Keratinocyte (primary cell): ENCODE data around the gene SIAH2. TPM values are rescaled to one million over a fixed set of nuclear protein-coding genes. Genes with fewer than 3 reads are reported as not detected.

Experiments used
- DNase-seq: peaks from one replicate; pipeline ENCODE4 v3.0.0-alpha.2; 2011; ENCODE audit warnings: low read depth, missing footprints, low spot score
- FAIRE-seq: peaks from 2 replicates; lab custom pipeline; 2011; peaks lifted over from hg19 to GRCh38; lab: Jason Lieb, UNC
- H2AFZ ChIP-seq: 2 replicates; pipeline ENCODE4 v1.6.0; 2012; ENCODE audit warnings: low read length, control low read depth, inconsistent platforms; ENCODE audit not compliant: control insufficient read depth
- H3K27ac ChIP-seq: 2 replicates; pipeline ENCODE4 v1.5.1; 2011; ENCODE audit warnings: low read length; ENCODE audit not compliant: control insufficient read depth, insufficient read depth
- H3K27me3 ChIP-seq: 3 replicates; pipeline ENCODE4 v1.6.0; 2011; ENCODE audit warnings: low read length; ENCODE audit not compliant: control insufficient read depth, insufficient read depth; ENCODE audit errors: extremely low read depth
- H3K36me3 ChIP-seq, 2 experiments: 2 replicates in 1 of 2; 3 replicates in 1 of 2; pipeline ENCODE4 v1.5.1; 2011; ENCODE audit warnings: low read length in 2 of 2, mild to moderate bottlenecking in 1 of 2; ENCODE audit not compliant: control insufficient read depth in 2 of 2, insufficient read depth in 2 of 2; ENCODE audit errors: extremely low read depth in 1 of 2
- H3K4me1 ChIP-seq: 3 replicates; pipeline ENCODE4 v1.5.1; 2011; ENCODE audit warnings: low read length; ENCODE audit not compliant: control insufficient read depth, insufficient read depth; ENCODE audit errors: extremely low read depth
- H3K4me2 ChIP-seq: 3 replicates; pipeline ENCODE4 v1.6.0; 2011; ENCODE audit warnings: low read depth, low read length; ENCODE audit not compliant: control insufficient read depth, insufficient read depth; ENCODE audit errors: extremely low read depth
- H3K4me3 ChIP-seq, 3 experiments: fragments of 200-600 bp in 1 of 3; sonication (generic) in 1 of 3; 2 replicates in 2 of 3; 3 replicates in 1 of 3; pipeline ENCODE4 v1.5.1; 2011 to 2016; ENCODE audit warnings: low read length in 3 of 3, mild to moderate bottlenecking in 3 of 3, control low read depth in 2 of 3, inconsistent platforms in 1 of 3, low read depth in 1 of 3, mixed read lengths in 1 of 3, mixed run types in 1 of 3, moderate library complexity in 1 of 3; ENCODE audit not compliant: control insufficient read depth in 2 of 3, insufficient read depth in 2 of 3; ENCODE audit errors: extremely low read depth in 1 of 3
- H3K79me2 ChIP-seq: 2 replicates; pipeline ENCODE4 v1.6.0; 2012; ENCODE audit warnings: low read length; ENCODE audit not compliant: control insufficient read depth, insufficient read depth
- H3K9ac ChIP-seq: 3 replicates; pipeline ENCODE4 v1.6.0; 2011; ENCODE audit warnings: low read length; ENCODE audit not compliant: control insufficient read depth, insufficient read depth; ENCODE audit errors: extremely low read depth
- H3K9me1 ChIP-seq: 3 replicates; pipeline ENCODE4 v1.6.0; 2011; ENCODE audit warnings: low read length; ENCODE audit not compliant: control insufficient read depth, insufficient read depth; ENCODE audit errors: extremely low read depth
- H3K9me3 ChIP-seq: 2 replicates; pipeline ENCODE4 v1.5.1; 2012; ENCODE audit warnings: low read depth, low read length; ENCODE audit not compliant: control insufficient read depth
- H4K20me1 ChIP-seq: 3 replicates; pipeline ENCODE4 v1.6.0; 2011; ENCODE audit warnings: low read length; ENCODE audit not compliant: control insufficient read depth, insufficient read depth; ENCODE audit errors: extremely low read depth
- EZH2 ChIP-seq: IDR thresholded peaks from one replicate; pipeline ENCODE4 v1.6.1; 2012; ENCODE audit warnings: inconsistent platforms, mild to moderate bottlenecking, low read length, moderate library complexity
- dilution Hi-C: fragments of 300-500 bp; cut with MboI; formaldehyde crosslinking; loops from one replicate; pipeline ENCODE4 v1.7.0; 2020; ENCODE audit warnings: low sequenced_read_pairs; ENCODE audit not compliant: extremely low pct_ligation_motif_present
- polyA plus RNA-seq, 5 experiments: library from polyadenylated mRNA; depleted of rRNA in 3 of 5; stranded (reverse) in 3 of 5; stranded (forward) in 1 of 5; unstranded in 1 of 5; fragments of >200 nt; gene quantifications; 1 replicate in 1 of 5; 2 replicates in 3 of 5; 3 replicates in 1 of 5; pipeline versions ENCODE4 v1.2.1 to v1.2.3, GENCODE V29; 2011 to 2012; ENCODE audit warnings: missing spikeins in 2 of 5, low read depth in 1 of 5, low replicate concordance in 1 of 5
- TF ChIP-seq, protein P1 (sequence below), 3 experiments: IDR thresholded peaks in 1 of 3; conservative IDR thresholded peaks in 1 of 3; optimal IDR thresholded peaks in 1 of 3; 2 replicates in 2 of 3; 3 replicates in 1 of 3; pipeline versions ENCODE3 to v1.5.1; 2011; ENCODE audit warnings: low read length in 3 of 3, mild to moderate bottlenecking in 3 of 3, moderate library complexity in 2 of 3, control low read depth in 1 of 3, inconsistent platforms in 1 of 3; ENCODE audit not compliant: insufficient read depth in 2 of 3; ENCODE audit errors: extremely low read depth in 1 of 3

The SIAH2 gene
- polyA plus RNA-seq, 1 donor (not counting 4 experiments of a cell fraction or from before 2014, with no cell fraction given): 44.8 TPM

GRCh38 chr3:150805354-150805753, 42.4 kb upstream of the SIAH2 start:
- no peak for FAIRE-seq
- Histone ChIP-seq H3K36me3 (no peaks in the 10 kb centered on the region), H4K20me1 (no peaks in the 10 kb centered on the region), H3K9me3 (no peaks in the 10 kb centered on the region), H3K27ac (no peak overlapping the region), H2AFZ (no peak overlapping the region), H3K4me3 (no peak overlapping the region), H3K9ac (no peak overlapping the region), H3K79me2 (no peaks in the 10 kb centered on the region), H3K4me1 (no peaks in the 10 kb centered on the region), H3K27me3 (peaks cover 6% of the 10 kb centered on the region), H3K4me2 (no peak overlapping the region), H3K9me1 (no peaks in the 10 kb centered on the region)
- DNase-seq: no peak
- dilution Hi-C loops: no loop called here
- TF ChIP-seq, protein P1, sequence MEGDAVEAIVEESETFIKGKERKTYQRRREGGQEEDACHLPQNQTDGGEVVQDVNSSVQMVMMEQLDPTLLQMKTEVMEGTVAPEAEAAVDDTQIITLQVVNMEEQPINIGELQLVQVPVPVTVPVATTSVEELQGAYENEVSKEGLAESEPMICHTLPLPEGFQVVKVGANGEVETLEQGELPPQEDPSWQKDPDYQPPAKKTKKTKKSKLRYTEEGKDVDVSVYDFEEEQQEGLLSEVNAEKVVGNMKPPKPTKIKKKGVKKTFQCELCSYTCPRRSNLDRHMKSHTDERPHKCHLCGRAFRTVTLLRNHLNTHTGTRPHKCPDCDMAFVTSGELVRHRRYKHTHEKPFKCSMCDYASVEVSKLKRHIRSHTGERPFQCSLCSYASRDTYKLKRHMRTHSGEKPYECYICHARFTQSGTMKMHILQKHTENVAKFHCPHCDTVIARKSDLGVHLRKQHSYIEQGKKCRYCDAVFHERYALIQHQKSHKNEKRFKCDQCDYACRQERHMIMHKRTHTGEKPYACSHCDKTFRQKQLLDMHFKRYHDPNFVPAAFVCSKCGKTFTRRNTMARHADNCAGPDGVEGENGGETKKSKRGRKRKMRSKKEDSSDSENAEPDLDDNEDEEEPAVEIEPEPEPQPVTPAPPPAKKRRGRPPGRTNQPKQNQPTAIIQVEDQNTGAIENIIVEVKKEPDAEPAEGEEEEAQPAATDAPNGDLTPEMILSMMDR (optimal IDR thresholded peaks at IDR 0.05 in 1 of 3, IDR thresholded peaks at IDR 0.05 in 1 of 3, conservative IDR thresholded peaks at IDR 0.05 in 1 of 3; ENCODE audit: extremely low read depth in 1 of 3, insufficient read depth in 2 of 3, low read length in 3 of 3): no peak
- TF ChIP-seq EZH2: no peak

- no peaks in the 10 kb centered on the region for H3K79me2 ChIP-seq
- H3K36me3 ChIP-seq: no peaks in the 10 kb centered on the region
- H3K4me3 ChIP-seq: no peak overlapping the region
- dilution Hi-C loops: no loop called here
- DNase-seq: no peak
- no peaks in the 10 kb centered on the region for H3K9me3 ChIP-seq
- FAIRE-seq: no peak
- no peaks in the 10 kb centered on the region for H3K4me1 ChIP-seq
- no peak overlapping the region for H2AFZ ChIP-seq
- peaks cover 6% of the 10 kb centered on the region for H3K27me3 ChIP-seq
- H4K20me1 ChIP-seq: no peaks in the 10 kb centered on the region
- no peak overlapping the region for H3K9ac ChIP-seq
- no peak overlapping the region for H3K27ac ChIP-seq
- no peaks in the 10 kb centered on the region for H3K9me1 ChIP-seq
- TF ChIP-seq, protein P1 (optimal IDR thresholded peaks at IDR 0.05 in 1 of 3, IDR thresholded peaks at IDR 0.05 in 1 of 3, conservative IDR thresholded peaks at IDR 0.05 in 1 of 3; ENCODE audit: extremely low read depth in 1 of 3, insufficient read depth in 2 of 3, low read length in 3 of 3): no peak
- TF ChIP-seq EZH2: no peak
- no peak overlapping the region for H3K4me2 ChIP-seq
These were observed 40.5 kb upstream of the SIAH2 start for GRCh38 chr3:150803440-150803985.
